PFSK-1 (cell line): ENCODE data around the gene FOXL2NB.

Source experiments
- FOXP2 ChIP-seq: optimal IDR thresholded peaks from 2 replicates; pipeline ENCODE3; 2011; ENCODE audit warnings: borderline replicate concordance, control low read depth, inconsistent platforms; ENCODE audit not compliant: insufficient read depth; ENCODE audit errors: extremely low read length, extremely low read depth
- POLR2AphosphoS5 ChIP-seq: IDR thresholded peaks from 2 replicates; pipeline ENCODE4 v1.6.1; 2012; ENCODE audit warnings: low read depth, mild to moderate bottlenecking, control low read depth, low read length, moderate library complexity
- REST ChIP-seq, 2 experiments: IDR thresholded peaks; 2 replicates each; pipeline versions ENCODE4 v1.6.1 to v1.8.0; 2011 to 2012; ENCODE audit warnings: low read depth in 2 of 2, low read length in 2 of 2, control low read depth in 1 of 2, inconsistent platforms in 1 of 2, mild to moderate bottlenecking in 1 of 2, moderate library complexity in 1 of 2; ENCODE audit not compliant: insufficient read depth in 1 of 2
- SIN3A ChIP-seq: IDR thresholded peaks from 2 replicates; pipeline ENCODE4 v1.6.1; 2012; ENCODE audit warnings: mild to moderate bottlenecking, low read length, moderate library complexity, borderline replicate concordance; ENCODE audit not compliant: insufficient read depth
- TAF1 ChIP-seq: IDR thresholded peaks from 2 replicates; pipeline ENCODE4 v1.6.1; 2012; ENCODE audit warnings: low read length, control low read depth, borderline replicate concordance; ENCODE audit not compliant: insufficient read depth

FOXL2NB gene

GRCh38 chr3:138940446-138940845 is 6.6 kb upstream of the FOXL2NB start:
- TF ChIP-seq REST (IDR thresholded peaks at IDR 0.05; ENCODE audit: insufficient read depth in 1 of 2, low read depth in 2 of 2, low read length in 2 of 2): no peak

- no peak for TF ChIP-seq REST (IDR thresholded peaks at IDR 0.05; ENCODE audit: insufficient read depth in 1 of 2, low read depth in 2 of 2, low read length in 2 of 2)
- no peak for TF ChIP-seq TAF1
Measured at GRCh38 chr3:138941259-138941885, 5.6 kb upstream of the FOXL2NB start.

GRCh38 chr3:138942271-138942670 is 4.7 kb upstream of the FOXL2NB start:
- TF ChIP-seq FOXP2: no peak
- TF ChIP-seq SIN3A: no peak
- TF ChIP-seq POLR2AphosphoS5: no peak
- no peak for TF ChIP-seq REST (IDR thresholded peaks at IDR 0.05; ENCODE audit: insufficient read depth in 1 of 2, low read depth in 2 of 2, low read length in 2 of 2)
- no peak for TF ChIP-seq TAF1

GRCh38 chr3:138942861-138943623 is 4.0 kb upstream of the FOXL2NB start:
- no peak for TF ChIP-seq REST (IDR thresholded peaks at IDR 0.05; ENCODE audit: insufficient read depth in 1 of 2, low read depth in 2 of 2, low read length in 2 of 2)
- no peak for TF ChIP-seq POLR2AphosphoS5
- TF ChIP-seq SIN3A: no peak
- TF ChIP-seq TAF1: no peak
- no peak for TF ChIP-seq FOXP2
